Keratinocyte (primary cell): ENCODE measurements around the gene PLSCR1. TPM values are rescaled to one million over a fixed set of nuclear protein-coding genes. Genes with fewer than 3 reads are reported as not detected.

Experiments used
- DNase-seq: peaks from one replicate; pipeline ENCODE4 v3.0.0-alpha.2; 2011; ENCODE audit warnings: low read depth, missing footprints, low spot score
- FAIRE-seq: peaks from 2 replicates; lab custom pipeline; 2011; peaks lifted over from hg19 to GRCh38; lab: Jason Lieb, UNC
- H2AFZ ChIP-seq: 2 replicates; pipeline ENCODE4 v1.6.0; 2012; ENCODE audit warnings: low read length, control low read depth, inconsistent platforms; ENCODE audit not compliant: control insufficient read depth
- H3K27ac ChIP-seq: 2 replicates; pipeline ENCODE4 v1.5.1; 2011; ENCODE audit warnings: low read length; ENCODE audit not compliant: control insufficient read depth, insufficient read depth
- H3K27me3 ChIP-seq: 3 replicates; pipeline ENCODE4 v1.6.0; 2011; ENCODE audit warnings: low read length; ENCODE audit not compliant: control insufficient read depth, insufficient read depth; ENCODE audit errors: extremely low read depth
- H3K36me3 ChIP-seq, 2 experiments: 2 replicates in 1 of 2; 3 replicates in 1 of 2; pipeline ENCODE4 v1.5.1; 2011; ENCODE audit warnings: low read length in 2 of 2, mild to moderate bottlenecking in 1 of 2; ENCODE audit not compliant: control insufficient read depth in 2 of 2, insufficient read depth in 2 of 2; ENCODE audit errors: extremely low read depth in 1 of 2
- H3K4me1 ChIP-seq: 3 replicates; pipeline ENCODE4 v1.5.1; 2011; ENCODE audit warnings: low read length; ENCODE audit not compliant: control insufficient read depth, insufficient read depth; ENCODE audit errors: extremely low read depth
- H3K4me2 ChIP-seq: 3 replicates; pipeline ENCODE4 v1.6.0; 2011; ENCODE audit warnings: low read depth, low read length; ENCODE audit not compliant: control insufficient read depth, insufficient read depth; ENCODE audit errors: extremely low read depth
- H3K4me3 ChIP-seq, 3 experiments: fragments of 200-600 bp in 1 of 3; sonication (generic) in 1 of 3; 2 replicates in 2 of 3; 3 replicates in 1 of 3; pipeline ENCODE4 v1.5.1; 2011 to 2016; ENCODE audit warnings: low read length in 3 of 3, mild to moderate bottlenecking in 3 of 3, control low read depth in 2 of 3, inconsistent platforms in 1 of 3, low read depth in 1 of 3, mixed read lengths in 1 of 3, mixed run types in 1 of 3, moderate library complexity in 1 of 3; ENCODE audit not compliant: control insufficient read depth in 2 of 3, insufficient read depth in 2 of 3; ENCODE audit errors: extremely low read depth in 1 of 3
- H3K79me2 ChIP-seq: 2 replicates; pipeline ENCODE4 v1.6.0; 2012; ENCODE audit warnings: low read length; ENCODE audit not compliant: control insufficient read depth, insufficient read depth
- H3K9ac ChIP-seq: 3 replicates; pipeline ENCODE4 v1.6.0; 2011; ENCODE audit warnings: low read length; ENCODE audit not compliant: control insufficient read depth, insufficient read depth; ENCODE audit errors: extremely low read depth
- H3K9me1 ChIP-seq: 3 replicates; pipeline ENCODE4 v1.6.0; 2011; ENCODE audit warnings: low read length; ENCODE audit not compliant: control insufficient read depth, insufficient read depth; ENCODE audit errors: extremely low read depth
- H3K9me3 ChIP-seq: 2 replicates; pipeline ENCODE4 v1.5.1; 2012; ENCODE audit warnings: low read depth, low read length; ENCODE audit not compliant: control insufficient read depth
- H4K20me1 ChIP-seq: 3 replicates; pipeline ENCODE4 v1.6.0; 2011; ENCODE audit warnings: low read length; ENCODE audit not compliant: control insufficient read depth, insufficient read depth; ENCODE audit errors: extremely low read depth
- CTCF ChIP-seq, 3 experiments: IDR thresholded peaks in 1 of 3; conservative IDR thresholded peaks in 1 of 3; optimal IDR thresholded peaks in 1 of 3; 2 replicates in 2 of 3; 3 replicates in 1 of 3; pipeline versions ENCODE3 to v1.5.1; 2011; ENCODE audit warnings: low read length in 3 of 3, mild to moderate bottlenecking in 3 of 3, moderate library complexity in 2 of 3, control low read depth in 1 of 3, inconsistent platforms in 1 of 3; ENCODE audit not compliant: insufficient read depth in 2 of 3; ENCODE audit errors: extremely low read depth in 1 of 3
- EZH2 ChIP-seq: IDR thresholded peaks from one replicate; pipeline ENCODE4 v1.6.1; 2012; ENCODE audit warnings: inconsistent platforms, mild to moderate bottlenecking, low read length, moderate library complexity
- dilution Hi-C: fragments of 300-500 bp; cut with MboI; formaldehyde crosslinking; loops from one replicate; pipeline ENCODE4 v1.7.0; 2020; ENCODE audit warnings: low sequenced_read_pairs; ENCODE audit not compliant: extremely low pct_ligation_motif_present
- polyA plus RNA-seq, 5 experiments: library from polyadenylated mRNA; depleted of rRNA in 3 of 5; stranded (reverse) in 3 of 5; stranded (forward) in 1 of 5; unstranded in 1 of 5; fragments of >200 nt; gene quantifications; 1 replicate in 1 of 5; 2 replicates in 3 of 5; 3 replicates in 1 of 5; pipeline versions ENCODE4 v1.2.1 to v1.2.3, GENCODE V29; 2011 to 2012; ENCODE audit warnings: missing spikeins in 2 of 5, low read depth in 1 of 5, low replicate concordance in 1 of 5

The PLSCR1 gene
- polyA plus RNA-seq, 1 donor (not counting 4 experiments of a cell fraction or from before 2014, with no cell fraction given): 77.6 TPM

- FAIRE-seq: peak; percentile 97
- peak; percentile 44 for DNase-seq
- Histone ChIP-seq H3K9me1 (no peaks in the 10 kb centered on the region), H3K79me2 (no peaks in the 10 kb centered on the region), H3K27ac (peak overlapping the region; percentile 74), H3K4me2 (peak overlapping the region; percentile 57), H3K9me3 (no peaks in the 10 kb centered on the region), H3K27me3 (no peaks in the 10 kb centered on the region), H4K20me1 (no peaks in the 10 kb centered on the region), H3K4me1 (peaks cover 47% of the 10 kb centered on the region), H2AFZ (no peak overlapping the region), H3K36me3 (no peaks in the 10 kb centered on the region), H3K9ac (peak overlapping the region; percentile 16), H3K4me3 (peak overlapping the region in 1 of 3 experiments; percentile 8)
- TF ChIP-seq EZH2: no peak
- TF ChIP-seq CTCF (optimal IDR thresholded peaks at IDR 0.05 in 1 of 3, IDR thresholded peaks at IDR 0.05 in 1 of 3, conservative IDR thresholded peaks at IDR 0.05 in 1 of 3; ENCODE audit: extremely low read depth in 1 of 3, insufficient read depth in 2 of 3, low read length in 3 of 3): no peak
- dilution Hi-C loops: no loop called here
These were observed 40.8 kb downstream of the PLSCR1 start for GRCh38 chr3:146503461-146504202.

- no peak overlapping the region for H3K4me3 ChIP-seq
- FAIRE-seq: peak; percentile 53
- peaks cover 45% of the 10 kb centered on the region for H3K4me1 ChIP-seq
- DNase-seq: no peak
- H3K4me2 ChIP-seq: peak overlapping the region; percentile 57
- no peak overlapping the region for H3K9ac ChIP-seq
- dilution Hi-C loops: no loop called here
- H3K27ac ChIP-seq: peak overlapping the region; percentile 74
- no peaks in the 10 kb centered on the region for H3K9me3 ChIP-seq
- no peak overlapping the region for H2AFZ ChIP-seq
- H3K79me2 ChIP-seq: no peaks in the 10 kb centered on the region
- TF ChIP-seq CTCF (optimal IDR thresholded peaks at IDR 0.05 in 1 of 3, IDR thresholded peaks at IDR 0.05 in 1 of 3, conservative IDR thresholded peaks at IDR 0.05 in 1 of 3; ENCODE audit: extremely low read depth in 1 of 3, insufficient read depth in 2 of 3, low read length in 3 of 3) (no peak), EZH2 (no peak)
- H3K36me3 ChIP-seq: no peaks in the 10 kb centered on the region
- H3K9me1 ChIP-seq: no peaks in the 10 kb centered on the region
- H4K20me1 ChIP-seq: no peaks in the 10 kb centered on the region
- no peaks in the 10 kb centered on the region for H3K27me3 ChIP-seq
These were observed 41.4 kb downstream of the PLSCR1 start for GRCh38 chr3:146502887-146503460.
